B cell (primary cell): ENCODE data around the gene CLCF1. TPM values are rescaled to one million over a fixed set of nuclear protein-coding genes. Genes with fewer than 3 reads are reported as not detected.

Source experiments
- ATAC-seq: fragments of 200-7000 bp; cut with Tn5 transposase; one replicate; pipeline ENCODE4 v1.10.0; 2021; ENCODE audit warnings: low read depth, mild to moderate bottlenecking, moderate number of reproducible peaks, moderate library complexity
- CTCF ChIA-PET: fragments of 350-600 bp; sonication (Branson Sonifier 250); formaldehyde crosslinking; loops from one replicate; lab custom pipeline; 2021; ENCODE audit warnings: antibody characterized with exemption, inconsistent platforms; lab: Charles Lee
- POLR2A ChIA-PET: fragments of 350-600 bp; sonication (Branson Sonifier 250); formaldehyde crosslinking; loops from one replicate; lab custom pipeline; 2021; ENCODE audit warnings: antibody characterized with exemption; lab: Charles Lee
- DNase-seq: peaks from one replicate; pipeline ENCODE4 v3.0.0; 2013
- H2AFZ ChIP-seq: 2 replicates; pipeline ENCODE4 v1.6.1; 2012; ENCODE audit warnings: mild to moderate bottlenecking, low read depth, low read length; ENCODE audit not compliant: insufficient read depth, poor library complexity, severe bottlenecking
- H3K27ac ChIP-seq, 2 donors: 1 replicate in 1 of 2; 2 replicates in 1 of 2; pipeline ENCODE4 v1.5.1; 2012 to 2013; ENCODE audit warnings: low read length in 2 of 2, mild to moderate bottlenecking in 2 of 2, moderate library complexity in 1 of 2
- H3K27me3 ChIP-seq, 4 experiments: fragments of 200-600 bp in 1 of 4; sonication (generic) in 1 of 4; replicated peaks in 1 of 4; 1 replicate in 2 of 4; 2 replicates in 2 of 4; pipeline versions ENCODE4 v1.6.1 to v1.7.0; 2013 to 2016; ENCODE audit warnings: low read length in 3 of 4, mild to moderate bottlenecking in 2 of 4, mixed read lengths in 1 of 4, moderate library complexity in 1 of 4; ENCODE audit not compliant: insufficient read depth in 4 of 4, control insufficient read depth in 3 of 4; ENCODE audit errors: control extremely low read depth in 1 of 4
- H3K36me3 ChIP-seq, 2 experiments: replicated peaks in 1 of 2; 1 replicate in 1 of 2; 2 replicates in 1 of 2; pipeline versions ENCODE4 v1.6.1 to v1.7.1; 2013; ENCODE audit warnings: low read length in 1 of 2; ENCODE audit not compliant: insufficient read depth in 2 of 2, control insufficient read depth in 1 of 2; ENCODE audit errors: control extremely low read depth in 1 of 2, extremely low read depth in 1 of 2
- H3K4me1 ChIP-seq, 2 donors: fragments of 200-600 bp in 1 of 2; sonication (generic) in 1 of 2; 1 replicate in 1 of 2; 2 replicates in 1 of 2; pipeline versions ENCODE4 v1.5.1 to v1.6.1; 2013 to 2017; ENCODE audit warnings: low read length in 2 of 2; ENCODE audit not compliant: control insufficient read depth in 2 of 2, insufficient read depth in 2 of 2
- H3K4me2 ChIP-seq: replicated peaks from 2 replicates; pipeline ENCODE3; 2012; ENCODE audit warnings: mild to moderate bottlenecking, low read depth, low read length; ENCODE audit not compliant: poor library complexity, severe bottlenecking
- H3K4me3 ChIP-seq, 5 experiments: fragments of 200-600 bp in 1 of 5; sonication (generic) in 1 of 5; 1 replicate in 3 of 5; 2 replicates in 2 of 5; pipeline versions ENCODE4 v1.5.1 to v1.7.0; 2011 to 2016; ENCODE audit warnings: low read length in 4 of 5, mild to moderate bottlenecking in 4 of 5, low read depth in 2 of 5, control low read depth in 1 of 5, moderate library complexity in 1 of 5; ENCODE audit not compliant: insufficient read depth in 1 of 5; ENCODE audit errors: control extremely low read depth in 1 of 5, extremely low read depth in 1 of 5
- H3K79me2 ChIP-seq: fragments of 200-600 bp; sonication (generic); one replicate; pipeline ENCODE4 v1.6.0; 2016; ENCODE audit warnings: low read length; ENCODE audit not compliant: control insufficient read depth, insufficient read depth
- H3K9ac ChIP-seq: fragments of 200-600 bp; sonication (generic); 2 replicates; pipeline ENCODE4 v1.6.1; 2017; ENCODE audit warnings: mild to moderate bottlenecking, low read length, moderate library complexity
- H3K9me3 ChIP-seq, 3 donors: one replicate each; pipeline versions ENCODE4 v1.6.1 to v1.7.1; 2013; ENCODE audit warnings: low read length in 2 of 3; ENCODE audit not compliant: control insufficient read depth in 2 of 3, insufficient read depth in 1 of 3; ENCODE audit errors: control extremely low read depth in 1 of 3
- H4K20me1 ChIP-seq: 2 replicates; pipeline ENCODE4 v1.6.0; 2012; ENCODE audit warnings: mild to moderate bottlenecking, low read length; ENCODE audit not compliant: insufficient read depth, control insufficient read depth, poor library complexity, severe bottlenecking
- H3K27ac Mint-ChIP-seq: one replicate; pipeline ENCODE4 v1.8.0; 2021; ENCODE audit warnings: mixed read lengths
- H3K27me3 Mint-ChIP-seq: one replicate; pipeline ENCODE4 v1.8.0; 2021; ENCODE audit warnings: mixed read lengths
- H3K4me1 Mint-ChIP-seq: one replicate; pipeline ENCODE4 v1.8.0; 2021; ENCODE audit warnings: mixed read lengths
- H3K4me3 Mint-ChIP-seq: one replicate; pipeline ENCODE4 v1.8.0; 2021; ENCODE audit warnings: mixed read lengths
- H3K9me3 Mint-ChIP-seq: one replicate; pipeline ENCODE4 v1.8.0; 2022; ENCODE audit warnings: mixed read lengths; ENCODE audit not compliant: insufficient read depth
- CTCF ChIP-seq: fragments of 200-600 bp; IDR thresholded peaks from one replicate; pipeline ENCODE4 v1.8.0; 2022; ENCODE audit warnings: antibody characterized with exemption, mild to moderate bottlenecking
- EZH2 ChIP-seq: IDR thresholded peaks from 2 replicates; pipeline ENCODE4 v1.6.1; 2012; ENCODE audit warnings: borderline replicate concordance, low read depth, mild to moderate bottlenecking, moderate library complexity, low read length; ENCODE audit not compliant: insufficient read depth, poor library complexity, severe bottlenecking
- WGBS: methylation state at CpG from one replicate; pipeline ENCODE4 v1.1.5; 2013; ENCODE audit warnings: missing lambda C conversion rate; ENCODE audit not compliant: insufficient coverage; 5-methylcytosine and 5-hydroxymethylcytosine counted together
- intact Hi-C: fragments of 100-400 bp; cut with micrococcal nuclease; formaldehyde crosslinking; loops from one replicate; pipeline ENCODE4 v1.10.0; 2022
- polyA plus RNA-seq: library from polyadenylated mRNA; depleted of rRNA; stranded (reverse); fragments of >200 nt; gene quantifications from 2 replicates; pipeline ENCODE4 v1.2.3, GENCODE V29; 2012
- total RNA-seq, 2 donors: library from RNA; stranded (reverse); fragments of 120-200 nt in 1 of 2; gene quantifications; 1 replicate in 1 of 2; 2 replicates in 1 of 2; pipeline versions ENCODE4 v1.2.3 to v1.2.4, GENCODE V29; 2013 to 2022

The CLCF1 gene
- total and polyA plus RNA-seq, 2 donors (not counting 1 experiment from before 2014, with no cell fraction given) = 29.1 to 44.6 TPM

- H3K4me1 Mint-ChIP-seq = peaks cover 50% of the 10 kb centered on the region
Measured at GRCh38 chr11:67396587-67397389, 23.4 kb upstream of the CLCF1 start.

More at GRCh38 chr11:67396587-67397389, 23.4 kb upstream of the CLCF1 start:
- peak overlapping the region; percentile 79 for H3K27ac Mint-ChIP-seq
- no peak overlapping the region for H3K4me3 ChIP-seq
- no peaks in the 10 kb centered on the region for H3K9me3 Mint-ChIP-seq
- H3K27ac ChIP-seq = peak overlapping the region in 1 of 2 donors; percentile 63
- ATAC-seq (no peak), DNase-seq (no peak)
- H4K20me1 ChIP-seq = peaks cover 73% of the 10 kb centered on the region
- no peaks in the 10 kb centered on the region for H3K27me3 Mint-ChIP-seq
- POLR2A ChIA-PET = interaction anchor here (1.1 to 2.1 kb wide), 3 partner anchors 20 to 32 kb away, joined by 3 to 8 read pairs (median 3); partner anchors contain the start of gene RPS6KB2
- H3K9me3 ChIP-seq = peaks cover 0 to 2% (median 0%) of the 10 kb centered on the region in 3 donors
- peak overlapping the region; percentile 6 for H3K4me3 Mint-ChIP-seq
- intact Hi-C loops = no loop called here
- WGBS = 13% methylated on average over 9 of the region's 13 CpGs
- peaks cover 23 to 44% of the 10 kb centered on the region in 2 donors for H3K4me1 ChIP-seq
- no peak overlapping the region for H2AFZ ChIP-seq
- peak overlapping the region; percentile 26 for H3K4me2 ChIP-seq
- H3K9ac ChIP-seq = no peak overlapping the region
- no peak for TF ChIP-seq EZH2
- TF ChIP-seq CTCF = no peak
- peaks cover 55% of the 10 kb centered on the region for H3K79me2 ChIP-seq
- peaks cover 2 to 49% of the 10 kb centered on the region in 2 experiments for H3K36me3 ChIP-seq
- CTCF ChIA-PET = interaction anchor here (1.2 to 1.8 kb wide), 5 partner anchors 14 to 134 kb away, joined by 3 to 6 read pairs (median 4); no protein-coding TSS in a partner anchor
- no peaks in the 10 kb centered on the region for H3K27me3 ChIP-seq
